Neuron (in vitro differentiated cells): Measurements from ENCODE around the gene CASP4.

ENCODE experiments used
- H2AFZ ChIP-seq: one replicate; pipeline ENCODE4 v1.6.1; 2013; ENCODE audit warnings: low read depth, mild to moderate bottlenecking, inconsistent platforms, low read length, moderate library complexity
- H3K27me3 ChIP-seq: one replicate; pipeline ENCODE4 v1.6.1; 2013; ENCODE audit warnings: low read length; ENCODE audit not compliant: insufficient read depth
- H3K36me3 ChIP-seq: one replicate; pipeline ENCODE4 v1.6.1; 2013; ENCODE audit warnings: low read length; ENCODE audit not compliant: insufficient read depth
- H3K4me1 ChIP-seq: one replicate; pipeline ENCODE4 v1.6.1; 2013; ENCODE audit warnings: low read length; ENCODE audit not compliant: insufficient read depth
- H3K4me3 ChIP-seq: 2 replicates; pipeline ENCODE4 v1.5.1; 2013; ENCODE audit warnings: mild to moderate bottlenecking, low read length, moderate library complexity
- H3K9me3 ChIP-seq: one replicate; pipeline ENCODE4 v1.6.1; 2013; ENCODE audit warnings: low read length

The CASP4 gene

DNA sequence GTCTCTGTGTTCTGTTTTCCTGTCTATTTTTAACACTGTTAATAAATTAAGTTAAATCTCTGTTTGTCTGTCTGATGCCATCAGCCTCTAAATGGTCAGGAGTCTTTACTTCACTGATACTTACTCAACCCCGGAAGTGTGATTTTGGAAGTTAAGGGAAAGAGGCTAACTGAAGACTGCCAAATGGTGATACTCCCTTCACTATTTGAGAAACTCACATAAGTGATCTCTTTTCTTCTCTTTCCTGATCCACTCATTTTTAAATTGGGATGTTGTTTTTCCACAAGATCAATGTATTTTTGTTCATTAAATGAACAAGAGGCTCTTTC lies 69.7 kb downstream of the CASP4 start:
- H3K4me1 ChIP-seq, result no peaks in the 10 kb centered on the region
- no peaks in the 10 kb centered on the region for H3K36me3 ChIP-seq
- H3K27me3 ChIP-seq, result no peaks in the 10 kb centered on the region
- H3K4me3 ChIP-seq, result no peak overlapping the region
- H2AFZ ChIP-seq, result no peak overlapping the region
- no peaks in the 10 kb centered on the region for H3K9me3 ChIP-seq

- H3K36me3 ChIP-seq, result no peaks in the 10 kb centered on the region
- H3K27me3 ChIP-seq, result no peaks in the 10 kb centered on the region
- no peak within 1 kb of the TSS for H2AFZ ChIP-seq
- H3K9me3 ChIP-seq, result no peaks in the 10 kb centered on the region
- H3K4me3 ChIP-seq, result no peak within 1 kb of the TSS
- no peaks in the 10 kb centered on the region for H3K4me1 ChIP-seq
Observed at GRCh38 chr11:104897891-104898684, 70.3 kb downstream of the CASP4 start, which contains the start of gene CASP12. Gene CASP12, minus strand, starts transcription at chr11:104898460.

GRCh38 chr11:104895634-104896033 lies 72.7 kb downstream of the CASP4 start:
- Histone ChIP-seq H3K36me3 (no peaks in the 10 kb centered on the region), H3K27me3 (no peaks in the 10 kb centered on the region), H3K9me3 (no peaks in the 10 kb centered on the region), H2AFZ (no peak overlapping the region), H3K4me1 (no peaks in the 10 kb centered on the region), H3K4me3 (no peak overlapping the region)

GRCh38 chr11:104893876-104894275 lies 74.5 kb downstream of the CASP4 start:
- Histone ChIP-seq H3K9me3 (no peaks in the 10 kb centered on the region), H3K4me3 (no peak overlapping the region), H2AFZ (no peak overlapping the region), H3K4me1 (no peaks in the 10 kb centered on the region), H3K36me3 (no peaks in the 10 kb centered on the region), H3K27me3 (no peaks in the 10 kb centered on the region)
